Hippocampal formation (tissue), 2 donors: ENCODE results near the gene NAGS.
A peak's percentile ranks its signal among the peaks of the same experiment; 100 is the strongest.
"Not testable (repeated sequence)": the region's sequence is repeated elsewhere in the genome, so short reads cannot be mapped to it uniquely, and the experiment has no call there.

ENCODE experiments used
- DNase-seq, 2 donors: peaks; one replicate each; lab custom pipeline; 2025; lab: John Stamatoyannopoulos, UW

NAGS gene

GRCh38 chr17:44007346-44008204 lies 3.2 kb downstream of the NAGS start:
- no peak for DNase-seq

- DNase-seq: no peak
Measured at GRCh38 chr17:44008205-44008909, 3.9 kb downstream of the NAGS start.

- no peak for DNase-seq
Measured at GRCh38 chr17:44010966-44011647, 6.7 kb downstream of the NAGS start.

- DNase-seq: no peak
Measured at GRCh38 chr17:44011876-44012275, 7.5 kb downstream of the NAGS start.

- DNase-seq: no peak
Measured at GRCh38 chr17:44012391-44012790, 8.0 kb downstream of the NAGS start.

- no peak for DNase-seq
Measured at GRCh38 chr17:44012874-44013273, 8.5 kb downstream of the NAGS start.

GRCh38 chr17:44014133-44014436 lies 9.7 kb downstream of the NAGS start:
- no peak for DNase-seq

- DNase-seq: peak; percentile 86 to 91
Measured at GRCh38 chr17:44014437-44015172, 10.2 kb downstream of the NAGS start, which contains the start of gene TMEM101. Gene TMEM101 (minus strand): TSS chr17:44014963. CDS start chr17:44014952, 11 bp downstream.

GRCh38 chr17:44021227-44021626 lies 16.8 kb downstream of the NAGS start:
- DNase-seq: not testable (repeated sequence)

GRCh38 chr17:44022246-44022645 lies 17.8 kb downstream of the NAGS start:
- DNase-seq: no peak

- no peak for DNase-seq
Measured at GRCh38 chr17:44023545-44024270, 19.3 kb downstream of the NAGS start.

- DNase-seq: no peak
Measured at GRCh38 chr17:44024271-44024663, 19.8 kb downstream of the NAGS start.

- DNase-seq: no peak
Measured at GRCh38 chr17:44024853-44025252, 20.4 kb downstream of the NAGS start.

GRCh38 chr17:44029736-44030135 lies 25.3 kb downstream of the NAGS start:
- DNase-seq: no peak

GRCh38 chr17:44030482-44030881 lies 26.1 kb downstream of the NAGS start:
- no peak for DNase-seq

- DNase-seq: no peak
Measured at GRCh38 chr17:44033861-44034408, 29.5 kb downstream of the NAGS start.

GRCh38 chr17:44034688-44035087 lies 30.3 kb downstream of the NAGS start:
- not testable (repeated sequence) for DNase-seq

GRCh38 chr17:44037471-44037870 lies 33.0 kb downstream of the NAGS start:
- DNase-seq: no peak

- DNase-seq: peak in 1 of 2 donors; percentile 21
Measured at GRCh38 chr17:44038604-44039011, 34.2 kb downstream of the NAGS start.

- DNase-seq: no peak
Measured at GRCh38 chr17:44039829-44040635, 35.6 kb downstream of the NAGS start.
